HCT116 (cell line): ENCODE measurements around the gene COL18A1. TPM values are rescaled to one million over a fixed set of nuclear protein-coding genes. Genes with fewer than 3 reads are reported as not detected.
"Not testable (repeated sequence)": the region's sequence is repeated elsewhere in the genome, so short reads cannot be mapped to it uniquely, and the experiment has no call there.

ENCODE experiments used
- ATAC-seq: fragments of 200-7000 bp; cut with Tn5 transposase; 2 replicates; pipeline ENCODE4 v1.9.1; 2020; ENCODE audit warnings: mild to moderate bottlenecking, moderate library complexity
- BruUV-seq: library from RNA; stranded (reverse); fragments of 400-500 nt; replicated peaks from 2 replicates; lab custom pipeline; 2021; lab: Mats Ljungman, UMichigan
- CTCF ChIA-PET: fragments of 300-600 bp; sonication (Branson Sonifier 250); formaldehyde crosslinking; loops from one replicate; lab custom pipeline; 2021; ENCODE audit warnings: antibody characterized with exemption; lab: Charles Lee
- POLR2A ChIA-PET: fragments of 300-600, 350-600 bp; sonication (Branson Sonifier 250); formaldehyde crosslinking; loops from one replicate; lab custom pipeline; 2021; ENCODE audit warnings: antibody characterized with exemption; lab: Charles Lee
- RAD21 ChIA-PET, 2 experiments: fragments of 300-600 bp; sonication (Branson Sonifier 250); formaldehyde crosslinking; loops; one replicate each; lab custom pipeline; 2023; ENCODE audit warnings: low total read pairs in 2 of 2; ENCODE audit not compliant: uncharacterized antibody in 2 of 2, unreplicated experiment in 2 of 2, low non-redundant PET in 1 of 2; lab: Charles Lee
- DNase-seq: peaks from one replicate; pipeline ENCODE4 v3.0.0-alpha.2; 2010; ENCODE audit warnings: low read depth, low spot score
- H2AFZ ChIP-seq: fragments of 200-600 bp; shearing (Covaris generic), sonication (generic); 2 replicates; pipeline ENCODE4 v1.6.1; 2017; ENCODE audit warnings: low read depth, mixed run types, mixed read lengths, antibody characterized with exemption, low read length; ENCODE audit not compliant: poor library complexity, severe bottlenecking
- H3K27ac ChIP-seq: 2 replicates; pipeline ENCODE4 v1.5.1; 2012; ENCODE audit warnings: low read depth, low read length
- H3K27me3 ChIP-seq: fragments of 200-600 bp; sonication (generic); 2 replicates; pipeline ENCODE4 v1.6.1; 2016; ENCODE audit warnings: mixed run types, low read length, mixed read lengths; ENCODE audit not compliant: insufficient read depth
- H3K36me3 ChIP-seq, 2 experiments: fragments of 200-500 bp in 1 of 2; fragments of 200-600 bp in 1 of 2; sonication (Bioruptor generic) in 1 of 2; sonication (generic) in 1 of 2; 2 replicates each; pipeline versions ENCODE4 v1.5.1 to v1.6.1; 2014 to 2016; ENCODE audit warnings: low read length in 2 of 2, inconsistent platforms in 1 of 2, mixed read lengths in 1 of 2, mixed run types in 1 of 2; ENCODE audit not compliant: insufficient read depth in 2 of 2, control insufficient read depth in 1 of 2
- H3K4me1 ChIP-seq, 2 experiments: fragments of 200-600 bp in 1 of 2; sonication (generic) in 1 of 2; 2 replicates each; pipeline versions ENCODE4 v1.5.1 to v1.6.1; 2012 to 2017; ENCODE audit warnings: low read length in 2 of 2, inconsistent platforms in 1 of 2, mild to moderate bottlenecking in 1 of 2, mixed read lengths in 1 of 2, mixed run types in 1 of 2, moderate library complexity in 1 of 2; ENCODE audit not compliant: insufficient read depth in 2 of 2, control insufficient read depth in 1 of 2
- H3K4me2 ChIP-seq: fragments of 200-600 bp; sonication (generic); 2 replicates; pipeline ENCODE4 v1.6.1; 2017; ENCODE audit warnings: mixed run types, low read length, mixed read lengths
- H3K4me3 ChIP-seq, 2 experiments: fragments of 200-600 bp in 1 of 2; sonication (generic) in 1 of 2; replicated peaks in 1 of 2; 2 replicates each; pipeline ENCODE4 v1.5.1; 2011 to 2016; ENCODE audit warnings: low read length in 2 of 2, control low read depth in 1 of 2, low read depth in 1 of 2, mild to moderate bottlenecking in 1 of 2, mixed read lengths in 1 of 2, mixed run types in 1 of 2
- H3K79me2 ChIP-seq: fragments of 200-600 bp; sonication (generic); 2 replicates; pipeline ENCODE4 v1.6.1; 2017; ENCODE audit warnings: mild to moderate bottlenecking, mixed run types, low read length, moderate library complexity, mixed read lengths; ENCODE audit not compliant: insufficient read depth
- H3K9ac ChIP-seq: fragments of 200-600 bp; sonication (generic); 2 replicates; pipeline ENCODE4 v1.6.1; 2016; ENCODE audit warnings: low read length, mixed read lengths
- H3K9me2 ChIP-seq: fragments of 200-600 bp; sonication (generic), shearing (Covaris generic); 2 replicates; pipeline ENCODE4 v1.6.1; 2017; ENCODE audit warnings: mixed run types, mild to moderate bottlenecking, moderate library complexity; ENCODE audit not compliant: insufficient read depth
- H3K9me3 ChIP-seq, 2 experiments: fragments of 200-500 bp in 1 of 2; fragments of 200-600 bp in 1 of 2; sonication (Bioruptor generic) in 1 of 2; sonication (generic) in 1 of 2; 2 replicates each; pipeline ENCODE4 v1.6.1; 2014 to 2017; ENCODE audit warnings: low read length in 2 of 2, mixed read lengths in 2 of 2, inconsistent platforms in 1 of 2, low read depth in 1 of 2, mild to moderate bottlenecking in 1 of 2, mixed run types in 1 of 2, moderate library complexity in 1 of 2; ENCODE audit not compliant: control insufficient read depth in 1 of 2, insufficient read depth in 1 of 2
- H4K20me1 ChIP-seq: fragments of 200-600 bp; sonication (generic), shearing (Covaris generic); 2 replicates; pipeline ENCODE4 v1.6.1; 2017; ENCODE audit warnings: mixed run types, mild to moderate bottlenecking, moderate library complexity; ENCODE audit not compliant: insufficient read depth
- CBX3 ChIP-seq: IDR thresholded peaks from 2 replicates; pipeline ENCODE4 v1.6.1; 2012; ENCODE audit warnings: low read depth
- EGR1 ChIP-seq: IDR thresholded peaks from 2 replicates; pipeline ENCODE4 v1.6.1; 2012; ENCODE audit warnings: low read depth
- EZH2 ChIP-seq: fragments of 200-600 bp; sonication (generic); IDR thresholded peaks from 2 replicates; pipeline ENCODE4 v1.6.1; 2017; ENCODE audit warnings: antibody characterized with exemption, mixed run types
- FOSL1 ChIP-seq: IDR thresholded peaks from 2 replicates; pipeline ENCODE4 v1.6.1; 2012; ENCODE audit warnings: low read depth
- POLR2A ChIP-seq: IDR thresholded peaks from 2 replicates; pipeline ENCODE4 v1.7.0; 2011; ENCODE audit warnings: borderline replicate concordance; ENCODE audit not compliant: insufficient read depth, insufficient read length; ENCODE audit errors: extremely low read depth
- POLR2AphosphoS5 ChIP-seq: IDR thresholded peaks from 2 replicates; pipeline ENCODE4 v1.6.1; 2011; ENCODE audit warnings: mild to moderate bottlenecking, low read depth, low read length, moderate library complexity
- RAD21 ChIP-seq: IDR thresholded peaks from 2 replicates; pipeline ENCODE4 v1.6.1; 2012; ENCODE audit warnings: low read depth, mild to moderate bottlenecking
- SIN3A ChIP-seq: IDR thresholded peaks from 2 replicates; pipeline ENCODE4 v1.6.1; 2012; ENCODE audit warnings: low read depth
- SP1 ChIP-seq: IDR thresholded peaks from 2 replicates; pipeline ENCODE4 v1.6.1; 2012; ENCODE audit warnings: low read depth
- SRF ChIP-seq: IDR thresholded peaks from 2 replicates; pipeline ENCODE4 v1.6.1; 2012; ENCODE audit warnings: low read depth
- ZNF274 ChIP-seq: fragments of 200-500 bp; sonication (Bioruptor generic); IDR thresholded peaks from 2 replicates; pipeline ENCODE4 v1.6.1; 2014; ENCODE audit warnings: mild to moderate bottlenecking, low read depth, low read length, inconsistent platforms
- intact Hi-C: fragments of 100-400 bp; cut with micrococcal nuclease; formaldehyde crosslinking; loops from 2 replicates; pipeline ENCODE4 v1.10.0; 2022
- total RNA-seq: library from RNA; stranded (reverse); gene quantifications from one replicate; pipeline ENCODE4 v1.2.1, GENCODE V29; 2021; ENCODE audit not compliant: unreplicated experiment
- TF ChIP-seq, protein P1 (sequence below): IDR thresholded peaks from 2 replicates; pipeline ENCODE4 v1.6.1; 2012; ENCODE audit warnings: low read depth
- TF ChIP-seq, protein P2 (sequence below): IDR thresholded peaks from 2 replicates; pipeline ENCODE4 v1.6.1; 2012
- TF ChIP-seq, protein P3 (sequence below), 3 experiments: fragments of 200-600 bp in 1 of 3; sonication (generic) in 1 of 3; IDR thresholded peaks in 2 of 3; conservative IDR thresholded peaks in 1 of 3; 2 replicates each; pipeline ENCODE4 v1.5.1; 2012 to 2017; ENCODE audit warnings: low read depth in 2 of 3, low read length in 2 of 3, antibody characterized with exemption in 1 of 3, borderline replicate concordance in 1 of 3, control low read depth in 1 of 3, mild to moderate bottlenecking in 1 of 3, mixed read lengths in 1 of 3, mixed run types in 1 of 3, moderate library complexity in 1 of 3; ENCODE audit not compliant: insufficient read depth in 1 of 3

Gene COL18A1
- total RNA-seq, 1 experiment from 2014 or later = 59.5 TPM

DNA sequence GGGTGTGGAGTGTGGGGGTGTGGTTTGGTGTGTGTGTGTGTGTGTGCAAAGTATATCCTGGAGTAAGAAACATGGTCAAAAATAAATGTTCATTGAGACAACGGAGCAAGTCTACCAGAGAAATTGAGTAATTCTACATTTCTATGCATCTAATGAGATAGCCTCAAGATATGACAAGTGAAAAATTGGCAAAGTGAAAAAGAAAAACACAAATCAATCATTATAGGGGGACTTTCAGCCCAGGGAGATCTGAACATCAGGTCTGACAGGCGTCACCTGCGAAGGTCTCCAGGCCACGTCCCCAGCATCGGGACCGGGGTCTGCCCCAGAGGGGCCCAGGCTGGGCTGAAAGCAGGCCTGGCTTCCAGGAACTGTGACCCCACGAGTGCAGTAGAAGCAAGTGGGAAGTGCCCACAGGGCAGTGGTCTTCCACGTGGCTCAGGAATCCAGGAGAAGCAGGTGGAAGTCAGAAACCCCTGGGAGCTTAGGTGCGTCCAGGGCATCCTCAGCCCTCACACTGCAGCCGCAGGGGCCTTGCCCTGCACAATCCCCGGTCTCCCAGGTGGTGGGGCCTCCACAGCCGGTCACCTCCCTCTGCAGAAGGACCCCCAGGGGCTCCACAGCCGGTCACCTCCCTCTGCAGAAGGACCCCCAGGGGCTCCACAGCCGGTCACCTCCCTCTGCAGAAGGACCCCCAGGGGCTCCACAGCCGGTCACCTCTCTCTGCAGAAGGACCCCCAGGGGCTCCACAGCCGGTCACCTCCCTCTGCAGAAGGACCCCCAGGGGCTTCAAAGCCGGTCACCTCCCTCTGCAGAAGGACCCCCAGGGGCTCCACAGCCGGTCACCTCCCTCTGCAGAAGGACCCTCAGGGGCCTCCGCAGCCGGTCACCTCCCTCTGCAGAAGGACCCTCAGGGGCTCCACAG is 96.4 kb downstream of the COL18A1 start:
- H3K9me2 ChIP-seq, ATAC-seq, RAD21 ChIA-PET, H3K4me2 ChIP-seq, H2AFZ ChIP-seq, H3K9me3 ChIP-seq, H3K27ac ChIP-seq, H3K4me1 ChIP-seq, POLR2A ChIA-PET, CTCF ChIA-PET, H3K27me3 ChIP-seq, H3K9ac ChIP-seq, BruUV-seq, H3K4me3 ChIP-seq, H3K79me2 ChIP-seq, H3K36me3 ChIP-seq, intact Hi-C loops, H4K20me1 ChIP-seq, DNase-seq: not testable (repeated sequence)

DNA sequence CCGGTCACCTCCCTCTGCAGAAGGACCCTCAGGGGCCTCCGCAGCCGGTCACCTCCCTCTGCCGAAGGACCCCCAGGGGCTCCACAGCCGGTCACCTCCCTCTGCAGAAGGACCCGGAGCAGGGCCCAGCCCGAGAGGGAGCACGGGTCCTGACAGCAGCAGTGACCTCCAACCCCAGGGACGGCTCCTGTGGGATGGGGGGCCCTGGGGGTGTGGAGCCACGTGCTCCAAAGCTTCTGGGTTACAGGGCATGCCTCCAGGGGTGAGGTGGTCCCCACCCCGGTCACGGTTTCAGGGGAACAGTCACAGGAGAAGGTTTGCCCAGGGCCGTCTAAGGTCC is 97.0 kb downstream of the COL18A1 start:
- no TSS peak for BruUV-seq
- H3K4me1 ChIP-seq = no peaks in the 10 kb centered on the region
- ATAC-seq = no peak
- H3K27ac ChIP-seq = no peak overlapping the region
- H3K9me3 ChIP-seq = no peaks in the 10 kb centered on the region
- intact Hi-C loops = no loop called here
- RAD21 ChIA-PET = no interaction called here
- no peaks in the 10 kb centered on the region for H3K79me2 ChIP-seq
- no peaks in the 10 kb centered on the region for H3K9me2 ChIP-seq
- no peaks in the 10 kb centered on the region for H3K27me3 ChIP-seq
- H3K4me3 ChIP-seq = no peak overlapping the region
- H3K4me2 ChIP-seq = no peak overlapping the region
- TF ChIP-seq SP1 (no peak), ZNF274 (no peak), FOSL1 (no peak), EGR1 (no peak), SRF (no peak), POLR2AphosphoS5 (no peak), POLR2A (no peak), CBX3 (no peak), RAD21 (no peak), EZH2 (no peak), SIN3A (no peak)
- TF ChIP-seq, protein P1, sequence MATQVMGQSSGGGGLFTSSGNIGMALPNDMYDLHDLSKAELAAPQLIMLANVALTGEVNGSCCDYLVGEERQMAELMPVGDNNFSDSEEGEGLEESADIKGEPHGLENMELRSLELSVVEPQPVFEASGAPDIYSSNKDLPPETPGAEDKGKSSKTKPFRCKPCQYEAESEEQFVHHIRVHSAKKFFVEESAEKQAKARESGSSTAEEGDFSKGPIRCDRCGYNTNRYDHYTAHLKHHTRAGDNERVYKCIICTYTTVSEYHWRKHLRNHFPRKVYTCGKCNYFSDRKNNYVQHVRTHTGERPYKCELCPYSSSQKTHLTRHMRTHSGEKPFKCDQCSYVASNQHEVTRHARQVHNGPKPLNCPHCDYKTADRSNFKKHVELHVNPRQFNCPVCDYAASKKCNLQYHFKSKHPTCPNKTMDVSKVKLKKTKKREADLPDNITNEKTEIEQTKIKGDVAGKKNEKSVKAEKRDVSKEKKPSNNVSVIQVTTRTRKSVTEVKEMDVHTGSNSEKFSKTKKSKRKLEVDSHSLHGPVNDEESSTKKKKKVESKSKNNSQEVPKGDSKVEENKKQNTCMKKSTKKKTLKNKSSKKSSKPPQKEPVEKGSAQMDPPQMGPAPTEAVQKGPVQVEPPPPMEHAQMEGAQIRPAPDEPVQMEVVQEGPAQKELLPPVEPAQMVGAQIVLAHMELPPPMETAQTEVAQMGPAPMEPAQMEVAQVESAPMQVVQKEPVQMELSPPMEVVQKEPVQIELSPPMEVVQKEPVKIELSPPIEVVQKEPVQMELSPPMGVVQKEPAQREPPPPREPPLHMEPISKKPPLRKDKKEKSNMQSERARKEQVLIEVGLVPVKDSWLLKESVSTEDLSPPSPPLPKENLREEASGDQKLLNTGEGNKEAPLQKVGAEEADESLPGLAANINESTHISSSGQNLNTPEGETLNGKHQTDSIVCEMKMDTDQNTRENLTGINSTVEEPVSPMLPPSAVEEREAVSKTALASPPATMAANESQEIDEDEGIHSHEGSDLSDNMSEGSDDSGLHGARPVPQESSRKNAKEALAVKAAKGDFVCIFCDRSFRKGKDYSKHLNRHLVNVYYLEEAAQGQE = no peak
- TF ChIP-seq, protein P2, sequence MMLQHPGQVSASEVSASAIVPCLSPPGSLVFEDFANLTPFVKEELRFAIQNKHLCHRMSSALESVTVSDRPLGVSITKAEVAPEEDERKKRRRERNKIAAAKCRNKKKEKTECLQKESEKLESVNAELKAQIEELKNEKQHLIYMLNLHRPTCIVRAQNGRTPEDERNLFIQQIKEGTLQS = no peak
- TF ChIP-seq, protein P3, sequence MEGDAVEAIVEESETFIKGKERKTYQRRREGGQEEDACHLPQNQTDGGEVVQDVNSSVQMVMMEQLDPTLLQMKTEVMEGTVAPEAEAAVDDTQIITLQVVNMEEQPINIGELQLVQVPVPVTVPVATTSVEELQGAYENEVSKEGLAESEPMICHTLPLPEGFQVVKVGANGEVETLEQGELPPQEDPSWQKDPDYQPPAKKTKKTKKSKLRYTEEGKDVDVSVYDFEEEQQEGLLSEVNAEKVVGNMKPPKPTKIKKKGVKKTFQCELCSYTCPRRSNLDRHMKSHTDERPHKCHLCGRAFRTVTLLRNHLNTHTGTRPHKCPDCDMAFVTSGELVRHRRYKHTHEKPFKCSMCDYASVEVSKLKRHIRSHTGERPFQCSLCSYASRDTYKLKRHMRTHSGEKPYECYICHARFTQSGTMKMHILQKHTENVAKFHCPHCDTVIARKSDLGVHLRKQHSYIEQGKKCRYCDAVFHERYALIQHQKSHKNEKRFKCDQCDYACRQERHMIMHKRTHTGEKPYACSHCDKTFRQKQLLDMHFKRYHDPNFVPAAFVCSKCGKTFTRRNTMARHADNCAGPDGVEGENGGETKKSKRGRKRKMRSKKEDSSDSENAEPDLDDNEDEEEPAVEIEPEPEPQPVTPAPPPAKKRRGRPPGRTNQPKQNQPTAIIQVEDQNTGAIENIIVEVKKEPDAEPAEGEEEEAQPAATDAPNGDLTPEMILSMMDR (IDR thresholded peaks at IDR 0.05 in 2 of 3, conservative IDR thresholded peaks at IDR 0.05 in 1 of 3; ENCODE audit: borderline replicate concordance in 1 of 3, insufficient read depth in 1 of 3, low read depth in 2 of 3, low read length in 2 of 3) = no peak
- H4K20me1 ChIP-seq = no peaks in the 10 kb centered on the region
- H2AFZ ChIP-seq = no peak overlapping the region
- H3K36me3 ChIP-seq = peaks cover 0 to 5% of the 10 kb centered on the region in 2 experiments; a peak in 1 of 4 replicates
- DNase-seq = no peak
- no peak overlapping the region for H3K9ac ChIP-seq
- POLR2A ChIA-PET = no interaction called here
- CTCF ChIA-PET = no interaction called here
